Pons (tissue), 1 donor: ENCODE data around the gene LAMC2.
"Not testable (repeated sequence)": the region's sequence is repeated elsewhere in the genome, so short reads cannot be mapped to it uniquely, and the experiment has no call there.

Experiments used
- DNase-seq: peaks from one replicate; pipeline ENCODE4 v3.0.0-alpha.2; 2016; ENCODE audit warnings: low spot score

The LAMC2 gene

DNA sequence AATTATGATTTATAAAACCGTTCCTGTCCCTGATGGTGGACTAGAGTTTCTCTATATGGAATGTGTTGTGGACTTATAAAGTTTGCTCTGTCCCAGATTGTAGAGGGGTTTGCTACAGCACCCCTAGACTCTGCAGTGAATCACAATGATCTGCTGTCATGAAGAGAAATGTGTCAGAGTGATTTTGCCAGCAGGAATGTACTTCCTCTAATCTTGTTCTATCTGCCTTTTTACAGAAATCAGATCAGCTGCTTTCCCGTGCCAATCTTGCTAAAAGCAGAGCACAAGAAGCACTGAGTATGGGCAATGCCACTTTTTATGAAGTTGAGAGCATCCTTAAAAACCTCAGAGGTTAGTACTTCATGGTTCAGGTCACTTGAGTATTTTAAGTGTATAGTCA lies 52.0 kb downstream of the LAMC2 start:
- DNase-seq, result no peak

DNA sequence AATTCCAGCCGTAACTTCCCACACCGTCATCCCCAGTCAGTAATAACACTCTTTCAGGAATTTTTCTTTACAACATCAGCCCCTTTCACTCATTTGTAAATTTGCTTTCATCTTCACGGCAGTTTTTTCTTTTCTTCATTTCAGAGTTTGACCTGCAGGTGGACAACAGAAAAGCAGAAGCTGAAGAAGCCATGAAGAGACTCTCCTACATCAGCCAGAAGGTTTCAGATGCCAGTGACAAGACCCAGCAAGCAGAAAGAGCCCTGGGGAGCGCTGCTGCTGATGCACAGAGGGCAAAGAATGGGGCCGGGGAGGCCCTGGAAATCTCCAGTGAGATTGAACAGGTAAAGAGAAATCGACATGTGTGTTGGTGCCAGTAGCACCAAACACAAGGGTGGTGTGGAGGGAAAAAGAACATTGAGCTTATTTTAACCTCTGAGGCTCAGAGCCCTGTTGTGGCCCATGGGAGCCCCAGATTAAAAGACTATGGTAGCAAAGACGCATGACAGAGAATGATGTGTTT lies 53.2 kb downstream of the LAMC2 start:
- no peak for DNase-seq

DNA sequence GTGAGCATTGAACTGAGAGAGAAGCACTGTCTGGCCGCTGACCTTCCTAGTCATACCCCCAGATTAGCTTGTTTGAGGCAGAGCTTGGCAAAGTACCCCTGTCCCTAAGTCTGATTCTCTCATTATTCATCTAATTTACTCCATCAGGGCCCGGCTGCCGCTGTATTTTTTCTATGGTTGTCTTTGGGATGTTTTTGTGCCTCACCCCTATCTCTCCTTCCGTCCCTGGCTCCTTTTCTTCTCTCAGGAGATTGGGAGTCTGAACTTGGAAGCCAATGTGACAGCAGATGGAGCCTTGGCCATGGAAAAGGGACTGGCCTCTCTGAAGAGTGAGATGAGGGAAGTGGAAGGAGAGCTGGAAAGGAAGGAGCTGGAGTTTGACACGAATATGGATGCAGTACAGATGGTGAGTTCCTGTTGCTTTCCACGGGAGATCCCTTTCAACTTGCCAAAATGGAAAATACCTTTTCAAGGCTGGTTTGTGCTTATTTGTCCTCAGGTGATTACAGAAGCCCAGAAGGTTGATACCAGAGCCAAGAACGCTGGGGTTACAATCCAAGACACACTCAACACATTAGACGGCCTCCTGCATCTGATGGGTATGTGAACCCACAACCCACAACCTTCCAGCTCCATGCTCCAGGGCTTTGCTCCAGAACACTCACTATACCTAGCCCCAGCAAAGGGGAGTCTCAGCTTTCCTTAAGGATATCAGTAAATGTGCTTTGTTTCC lies 53.9 kb downstream of the LAMC2 start:
- no peak for DNase-seq

DNA sequence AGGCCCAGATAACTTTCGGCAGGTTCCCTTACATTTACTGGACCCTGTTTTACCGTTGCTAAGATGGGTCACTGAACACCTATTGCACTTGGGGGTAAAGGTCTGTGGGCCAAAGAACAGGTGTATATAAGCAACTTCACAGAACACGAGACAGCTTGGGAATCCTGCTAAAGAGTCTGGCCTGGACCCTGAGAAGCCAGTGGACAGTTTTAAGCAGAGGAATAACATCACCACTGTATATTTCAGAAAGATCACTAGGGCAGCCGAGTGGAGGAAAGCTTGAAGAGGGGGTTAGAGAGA lies 54.4 kb downstream of the LAMC2 start:
- DNase-seq, result no peak

DNA sequence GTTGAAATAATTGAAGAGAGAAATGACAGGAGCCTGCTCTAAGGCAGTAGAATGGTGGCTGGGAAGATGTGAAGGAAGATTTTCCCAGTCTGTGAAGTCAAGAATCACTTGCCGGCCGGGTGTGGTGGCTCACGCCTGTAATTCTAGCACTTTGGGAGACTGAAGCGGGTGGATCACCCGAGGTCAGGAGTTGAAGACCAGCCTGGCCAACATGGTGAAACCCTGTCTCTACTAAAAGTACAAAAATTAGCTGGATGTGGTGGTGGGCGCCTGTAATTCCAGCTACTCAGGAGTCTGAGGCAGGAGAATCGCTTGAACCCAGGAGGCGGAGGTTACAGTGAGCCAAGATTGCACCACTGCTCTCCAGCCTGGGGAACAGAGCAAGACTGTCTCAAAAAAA lies 54.8 kb downstream of the LAMC2 start:
- DNase-seq, result not testable (repeated sequence)

DNA sequence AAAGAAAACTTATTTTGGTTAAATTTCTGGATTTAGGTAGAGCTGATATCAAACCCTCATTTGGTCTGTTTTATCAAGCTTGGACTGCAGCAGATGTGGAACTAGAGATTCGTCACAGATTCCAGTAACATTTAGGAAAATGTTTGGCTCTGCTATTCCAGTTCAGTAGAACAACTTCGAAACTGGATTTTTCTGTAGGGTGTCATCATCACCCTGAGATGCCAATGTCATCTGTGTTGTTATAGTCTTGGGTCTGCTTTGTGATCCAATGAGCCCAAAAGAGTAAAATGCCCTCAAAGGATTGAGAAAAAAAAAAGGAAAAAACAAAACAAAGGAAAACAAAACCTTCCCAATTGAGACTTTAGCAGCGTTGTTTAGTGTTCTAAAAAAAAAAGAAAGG lies 55.4 kb downstream of the LAMC2 start:
- DNase-seq, result no peak

DNA sequence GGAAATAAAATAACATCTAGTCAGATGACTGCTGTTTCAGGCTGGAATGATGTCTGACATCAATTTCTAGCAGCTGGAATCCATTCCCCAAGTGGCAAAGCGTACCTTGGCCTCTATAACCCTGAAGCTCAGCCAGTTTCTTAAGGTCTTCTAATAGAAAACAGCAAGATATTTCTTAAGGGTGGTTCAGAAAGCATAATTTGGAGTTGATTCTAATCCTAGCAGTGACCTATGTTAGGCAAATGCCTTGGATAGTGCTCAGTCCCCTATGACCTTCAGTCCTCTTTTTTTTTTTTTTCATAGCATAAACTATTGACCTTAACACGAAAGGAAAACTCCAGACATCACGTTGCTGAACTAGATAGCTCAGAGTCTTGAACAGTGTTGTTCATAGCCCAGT lies 56.5 kb downstream of the LAMC2 start:
- DNase-seq, result no peak

DNA sequence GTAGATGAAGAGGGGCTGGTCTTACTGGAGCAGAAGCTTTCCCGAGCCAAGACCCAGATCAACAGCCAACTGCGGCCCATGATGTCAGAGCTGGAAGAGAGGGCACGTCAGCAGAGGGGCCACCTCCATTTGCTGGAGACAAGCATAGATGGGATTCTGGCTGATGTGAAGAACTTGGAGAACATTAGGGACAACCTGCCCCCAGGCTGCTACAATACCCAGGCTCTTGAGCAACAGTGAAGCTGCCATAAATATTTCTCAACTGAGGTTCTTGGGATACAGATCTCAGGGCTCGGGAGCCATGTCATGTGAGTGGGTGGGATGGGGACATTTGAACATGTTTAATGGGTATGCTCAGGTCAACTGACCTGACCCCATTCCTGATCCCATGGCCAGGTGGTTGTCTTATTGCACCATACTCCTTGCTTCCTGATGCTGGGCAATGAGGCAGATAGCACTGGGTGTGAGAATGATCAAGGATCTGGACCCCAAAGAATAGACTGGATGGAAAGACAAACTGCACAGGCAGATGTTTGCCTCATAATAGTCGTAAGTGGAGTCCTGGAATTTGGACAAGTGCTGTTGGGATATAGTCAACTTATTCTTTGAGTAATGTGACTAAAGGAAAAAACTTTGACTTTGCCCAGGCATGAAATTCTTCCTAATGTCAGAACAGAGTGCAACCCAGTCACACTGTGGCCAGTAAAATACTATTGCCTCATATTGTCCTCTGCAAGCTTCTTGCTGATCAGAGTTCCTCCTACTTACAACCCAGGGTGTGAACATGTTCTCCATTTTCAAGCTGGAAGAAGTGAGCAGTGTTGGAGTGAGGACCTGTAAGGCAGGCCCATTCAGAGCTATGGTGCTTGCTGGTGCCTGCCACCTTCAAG lies 57.3 kb downstream of the LAMC2 start:
- DNase-seq, result no peak

DNA sequence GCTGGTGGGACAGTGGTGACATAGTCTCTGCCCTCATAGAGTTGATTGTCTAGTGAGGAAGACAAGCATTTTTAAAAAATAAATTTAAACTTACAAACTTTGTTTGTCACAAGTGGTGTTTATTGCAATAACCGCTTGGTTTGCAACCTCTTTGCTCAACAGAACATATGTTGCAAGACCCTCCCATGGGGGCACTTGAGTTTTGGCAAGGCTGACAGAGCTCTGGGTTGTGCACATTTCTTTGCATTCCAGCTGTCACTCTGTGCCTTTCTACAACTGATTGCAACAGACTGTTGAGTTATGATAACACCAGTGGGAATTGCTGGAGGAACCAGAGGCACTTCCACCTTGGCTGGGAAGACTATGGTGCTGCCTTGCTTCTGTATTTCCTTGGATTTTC lies 58.4 kb downstream of the LAMC2 start:
- no peak for DNase-seq

DNA sequence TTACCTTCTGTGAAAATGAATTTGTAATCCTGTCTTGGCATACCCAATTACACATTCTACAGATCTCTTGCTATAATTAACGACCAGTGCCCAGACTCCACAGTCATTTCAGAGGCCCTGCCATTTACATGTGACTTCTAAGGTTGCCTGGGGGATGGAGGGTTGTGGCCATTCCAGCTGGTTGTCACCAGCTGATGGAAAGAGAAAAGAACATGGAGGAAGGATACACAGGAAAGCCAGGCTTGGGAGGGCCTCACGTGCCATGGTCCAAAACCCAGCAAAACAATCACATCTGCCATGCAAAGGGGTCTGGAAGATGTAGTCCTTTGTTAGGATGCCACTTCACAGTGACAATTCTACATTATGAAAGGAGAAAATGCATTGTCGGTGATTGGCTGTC lies 59.3 kb downstream of the LAMC2 start:
- DNase-seq, result no peak

DNA sequence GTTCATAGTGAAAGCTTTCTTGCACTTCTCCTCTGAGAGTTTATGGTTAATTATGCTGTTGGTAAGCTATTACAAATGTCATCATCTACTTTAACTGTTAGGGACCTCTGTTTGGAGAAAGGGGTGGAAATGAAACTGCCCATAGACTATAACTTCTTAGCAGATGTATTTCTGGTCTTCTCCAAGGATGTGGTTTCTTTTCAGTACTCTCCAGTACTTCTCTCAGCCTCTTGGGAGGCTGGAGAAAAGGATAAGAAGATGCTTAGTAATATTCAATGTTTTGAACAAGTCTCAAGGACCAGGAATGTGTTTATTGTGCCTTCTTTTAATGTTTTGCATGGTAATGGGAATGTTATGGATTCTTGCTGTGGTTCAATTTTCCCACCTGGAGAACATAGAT lies 60.4 kb downstream of the LAMC2 start:
- DNase-seq, result no peak

DNA sequence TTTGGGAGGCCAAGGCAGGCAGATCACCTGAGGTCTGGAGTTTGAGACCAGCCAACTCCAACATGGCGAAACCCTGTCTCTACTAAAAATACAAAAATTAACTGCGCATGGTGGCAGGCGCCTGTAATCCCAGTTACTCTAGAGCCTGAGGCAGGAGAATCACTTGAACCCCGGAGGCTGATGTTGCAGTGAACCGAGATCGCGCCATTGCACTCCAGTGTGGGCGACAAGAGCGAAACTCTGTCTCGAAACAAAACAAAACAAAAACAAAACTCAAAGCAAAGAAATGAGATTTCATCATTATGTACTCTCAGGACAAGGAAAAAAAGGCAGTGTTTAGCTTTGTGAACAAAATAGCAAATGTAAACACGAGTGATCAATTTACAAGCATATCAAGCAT lies 61.0 kb downstream of the LAMC2 start:
- DNase-seq, result no peak

DNA sequence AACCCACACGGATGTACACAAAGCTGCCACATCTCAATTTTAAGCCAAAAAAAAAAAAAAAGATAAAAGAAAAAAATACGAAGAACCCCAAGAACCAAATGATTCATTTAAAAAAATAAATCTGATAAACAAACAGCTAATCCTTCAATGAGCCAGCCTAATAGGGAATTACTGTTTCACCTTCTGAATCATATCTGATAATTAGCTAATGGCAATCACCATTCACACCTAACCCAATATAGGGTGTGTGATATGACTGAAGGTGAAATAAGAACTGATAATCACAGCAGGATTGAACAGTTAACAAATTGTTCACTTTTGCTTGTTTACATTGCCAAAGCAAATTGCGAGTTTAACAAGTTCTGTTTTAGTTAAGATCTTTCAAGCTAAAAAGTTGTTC lies 61.4 kb downstream of the LAMC2 start:
- no peak for DNase-seq

DNA sequence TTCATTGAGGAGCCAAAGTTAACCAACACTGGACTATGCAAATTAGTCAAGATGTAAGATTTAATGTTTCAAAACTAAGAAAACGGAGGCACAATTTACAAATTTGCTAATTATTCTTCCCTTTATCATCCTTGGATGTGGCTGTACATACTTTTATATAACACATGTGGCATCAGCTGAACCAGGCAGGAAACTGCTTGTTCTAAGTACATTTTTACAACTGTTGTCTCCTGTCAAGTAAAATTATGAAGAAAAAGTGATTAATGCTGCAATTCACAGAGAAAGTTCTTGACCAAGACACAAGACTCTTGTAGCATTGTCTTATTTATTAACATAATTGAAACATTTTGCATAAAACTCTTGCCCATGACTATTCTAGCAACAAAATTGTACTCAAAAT lies 61.9 kb downstream of the LAMC2 start:
- DNase-seq, result no peak

DNA sequence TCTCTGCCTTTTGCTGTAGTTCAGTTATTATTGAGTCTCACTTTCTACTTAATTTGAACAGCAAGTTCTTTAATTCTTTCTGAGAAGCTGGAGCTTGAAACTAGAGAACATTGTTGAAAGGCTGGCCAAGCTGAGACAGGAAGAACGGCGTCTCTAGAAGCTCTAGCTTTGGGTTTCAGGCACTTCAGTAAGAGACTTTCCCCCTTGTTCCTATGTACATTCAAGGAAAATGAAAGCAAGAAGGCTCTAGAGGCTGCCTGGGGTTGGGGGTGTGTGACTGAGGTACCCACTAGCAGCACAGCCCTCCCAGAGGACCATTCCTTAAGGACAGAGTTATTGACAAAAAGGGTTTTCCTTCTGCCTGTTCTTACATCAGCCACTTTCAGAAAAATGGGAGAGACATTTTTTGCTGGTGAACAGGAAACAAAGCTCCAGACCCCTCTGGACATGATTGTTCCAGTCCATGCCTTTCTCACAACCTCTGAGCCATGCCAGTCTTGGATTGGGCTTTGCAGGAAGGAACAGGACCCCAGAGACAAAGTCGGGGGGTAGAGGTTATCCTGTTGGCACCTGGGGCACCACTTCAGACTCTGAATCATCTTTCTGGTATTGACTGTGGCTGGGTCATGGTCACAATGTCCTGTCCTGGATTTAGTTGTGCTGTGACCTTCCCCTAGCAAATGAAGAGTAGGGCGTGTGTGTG lies 63.1 kb downstream of the LAMC2 start:
- DNase-seq, result no peak

DNA sequence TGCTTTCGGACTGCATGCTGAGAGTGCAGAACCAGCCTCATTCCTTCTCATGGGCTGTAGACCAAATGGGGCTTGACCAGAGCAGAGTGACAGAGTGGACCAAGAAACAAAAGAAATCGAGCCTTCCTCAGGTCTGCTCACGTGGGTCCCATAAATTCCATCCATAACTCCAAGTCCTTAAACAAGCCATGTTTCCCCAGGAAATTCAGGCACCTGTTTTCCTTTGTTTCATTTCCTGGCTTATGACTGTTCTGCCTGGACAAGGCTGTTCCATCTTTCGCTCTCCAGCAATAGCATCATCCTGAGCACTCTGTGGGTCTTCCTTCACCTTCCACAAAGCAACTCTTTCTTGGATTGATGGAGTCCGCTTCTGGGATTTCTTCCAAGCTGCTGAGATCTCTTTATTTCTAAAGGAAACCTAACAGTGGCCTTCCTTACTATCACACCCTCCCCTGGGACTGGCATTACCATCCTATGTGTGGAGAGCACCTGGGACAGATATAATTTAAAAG lies 63.9 kb downstream of the LAMC2 start:
- no peak for DNase-seq

DNA sequence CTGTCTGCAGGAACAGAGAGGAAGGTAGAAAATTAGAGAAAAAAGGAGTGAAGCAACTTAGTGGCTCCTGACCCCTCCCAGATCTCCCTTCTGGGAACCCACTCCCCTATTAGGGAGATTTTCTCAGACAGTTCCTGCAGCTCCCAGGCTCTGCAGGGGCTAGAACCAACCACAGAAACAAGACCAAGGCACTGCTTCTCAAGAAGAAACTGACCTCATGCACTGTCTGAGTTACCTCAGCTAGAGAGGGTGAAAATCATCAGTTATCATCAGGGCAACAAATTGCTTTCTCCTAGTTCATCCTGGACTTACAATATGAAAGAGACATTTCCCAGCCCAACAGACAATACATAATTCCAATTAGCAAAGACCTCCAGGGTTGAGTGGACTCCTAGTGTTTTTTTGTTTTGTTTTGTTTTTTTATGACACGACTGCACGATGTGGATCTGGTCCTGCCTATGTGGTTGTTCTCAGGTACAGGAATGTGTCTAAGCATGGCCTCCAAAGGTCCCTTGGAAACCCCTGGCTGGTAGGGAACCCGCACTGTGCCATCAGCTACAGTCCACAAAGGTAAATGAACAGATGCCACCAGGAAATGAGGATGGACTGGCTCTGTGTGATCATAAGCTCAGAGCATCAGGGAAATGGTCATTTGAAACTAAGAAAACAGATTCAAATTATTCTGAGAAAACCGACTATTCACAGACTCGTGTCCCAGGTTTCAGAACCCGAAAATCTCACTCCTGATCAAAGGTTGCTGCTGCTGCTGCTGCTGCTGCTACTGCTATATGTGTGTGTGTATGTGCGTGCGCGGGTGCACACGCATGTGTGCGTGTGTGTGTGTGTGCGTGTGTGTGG lies 65.3 kb downstream of the LAMC2 start:
- DNase-seq, result no peak

DNA sequence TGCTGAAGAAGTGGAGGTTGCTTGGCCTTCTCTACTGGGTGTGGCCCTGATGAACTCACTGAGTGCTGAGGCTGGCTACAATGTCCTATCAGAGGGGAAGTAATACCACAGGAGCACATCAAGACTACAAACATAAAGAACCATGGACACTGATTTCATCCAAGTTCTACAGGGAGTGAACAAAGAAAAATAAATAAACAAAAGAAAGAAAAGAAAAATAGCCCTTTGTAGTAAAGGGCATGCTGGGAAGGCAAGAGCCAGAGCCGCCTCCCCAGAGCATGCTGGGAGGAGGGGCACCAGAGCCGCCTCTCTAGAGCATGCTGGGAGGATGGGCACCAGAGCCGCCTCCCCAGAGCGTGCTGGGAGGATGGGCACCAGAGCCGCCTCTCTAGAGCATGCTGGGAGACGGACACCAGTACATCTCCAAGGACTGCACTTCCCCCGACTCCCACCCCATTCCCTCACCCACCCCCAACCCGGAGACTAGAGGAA lies 65.9 kb downstream of the LAMC2 start:
- no peak for DNase-seq

DNA sequence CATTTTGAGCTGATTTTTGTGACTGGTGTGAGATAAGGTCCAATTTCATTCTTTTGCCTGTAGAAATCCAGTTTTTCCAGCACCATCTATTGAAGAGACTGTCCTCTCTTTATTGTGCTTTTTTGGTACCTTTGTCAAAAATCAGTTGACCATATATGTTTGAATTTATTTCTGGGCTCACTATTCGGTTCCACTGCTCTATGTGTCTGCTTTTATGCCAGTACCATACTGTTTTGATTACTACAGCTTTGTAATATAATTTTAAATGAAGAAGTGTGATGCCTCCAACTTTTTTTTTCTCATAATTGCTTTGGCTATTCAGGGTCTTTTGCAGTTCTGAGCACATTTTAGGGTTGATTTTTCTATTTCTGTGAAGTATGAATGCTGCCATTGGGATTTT lies 69.0 kb downstream of the LAMC2 start:
- no peak for DNase-seq

DNA sequence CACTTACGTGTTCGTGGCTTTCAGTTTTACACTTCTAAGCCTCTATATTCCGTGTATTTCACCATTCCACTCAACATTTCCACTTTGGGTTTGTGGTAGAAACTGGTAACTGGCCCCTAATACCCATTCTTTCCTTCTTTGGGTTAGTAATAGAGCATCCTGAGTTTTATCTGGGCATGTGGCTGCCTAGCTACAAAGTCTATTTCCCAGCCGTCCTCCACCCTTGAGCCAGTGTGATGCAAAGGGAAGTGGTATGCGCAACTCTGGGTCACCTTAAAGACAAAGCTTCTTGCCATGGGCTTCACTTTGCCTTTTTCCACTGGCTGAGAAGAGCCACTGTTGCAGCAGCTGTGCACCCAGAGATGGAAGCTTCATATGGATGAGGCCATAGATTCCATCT lies 73.9 kb downstream of the LAMC2 start:
- DNase-seq, result no peak

DNA sequence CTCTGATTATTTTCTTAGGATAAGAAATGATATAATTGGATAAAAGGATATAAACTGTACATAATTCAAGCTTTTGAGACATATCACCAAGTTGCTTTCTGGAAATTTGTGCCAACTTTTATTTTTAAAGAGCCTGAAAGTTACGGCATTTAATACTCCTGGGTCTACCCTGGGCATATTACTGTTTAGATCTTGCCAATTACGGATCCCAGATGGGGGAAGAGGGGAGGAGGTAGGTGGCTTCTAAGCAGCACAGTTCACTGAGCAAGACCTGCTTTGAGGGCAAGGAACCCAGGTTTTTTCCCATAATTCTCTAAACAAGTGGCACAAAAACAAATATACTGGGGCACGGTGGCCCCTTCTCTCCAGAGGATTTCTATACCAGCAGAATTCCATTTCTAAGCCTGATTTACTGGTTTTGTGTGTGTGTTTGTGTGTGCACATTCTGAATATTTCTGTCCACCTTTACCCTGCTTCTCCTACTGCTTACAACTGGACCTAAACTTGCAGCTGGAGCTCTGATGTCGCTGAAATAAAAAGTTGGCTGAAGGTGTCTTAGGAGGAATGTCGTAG lies 76.7 kb downstream of the LAMC2 start:
- no peak for DNase-seq
